ENCODE results near the gene SDCCAG8.

GRCh38 chr1:243271996-243272395 is 16.2 kb downstream of the SDCCAG8 start:
- TF ChIP-seq CTCF (IDR thresholded peaks at IDR 0.05; ENCODE audit: low read depth, low read length) (no peak), POLR2A (IDR thresholded peaks at IDR 0.05; ENCODE audit: extremely low read depth, insufficient read length) (no peak), MAX (IDR thresholded peaks at IDR 0.05; ENCODE audit: low read depth, low read length) (no peak), MYC (IDR thresholded peaks at IDR 0.05; ENCODE audit: low read depth, low read length) (no peak)
